ENCODE measurements around the gene SHBG. TPM values are rescaled to one million over a fixed set of nuclear protein-coding genes. Genes with fewer than 3 reads are reported as not detected.

Gene SHBG
- polyA plus RNA-seq, 6 donors from 2014 or later = not detected

DNA sequence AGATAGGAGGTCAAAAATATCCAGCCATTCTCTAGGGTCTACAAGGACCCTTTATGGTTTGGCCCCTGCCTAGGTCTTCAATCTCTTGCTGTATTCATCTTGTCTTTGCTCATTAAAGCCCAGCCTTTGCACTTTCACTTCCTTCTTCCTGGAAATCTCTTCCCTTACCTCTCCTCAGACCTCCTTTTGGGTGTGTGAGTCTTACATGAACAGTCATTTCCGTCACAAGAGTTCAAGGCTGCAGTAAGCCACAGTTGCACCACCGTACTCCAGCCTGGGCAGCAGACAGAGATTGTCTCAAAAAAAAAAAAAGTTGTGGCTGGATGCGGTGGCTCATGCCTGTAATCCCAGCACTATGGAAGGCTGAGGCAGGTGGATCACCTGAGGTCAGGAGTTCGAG is 14.8 kb downstream of the SHBG start:
- Mint-ChIP-seq H3K27ac (peak overlapping the region in 1 of 6 donors; percentile 13), H3K9me3 (peaks cover 0 to 4% (median 0%) of the 10 kb centered on the region in 7 donors), H3K36me3 (no peaks in the 10 kb centered on the region), H3K4me1 (peaks cover 6 to 14% (median 7%) of the 10 kb centered on the region in 3 donors), H3K27me3 (peaks cover under 1 to 27% (median 14%) of the 10 kb centered on the region in 3 donors), H3K4me3 (peak overlapping the region in 1 of 8 donors; percentile 51)
- DNase-seq (no peak), ATAC-seq (ENCODE audit: low read depth in 2 of 2) (peak; percentile 40 to 47)

DNA sequence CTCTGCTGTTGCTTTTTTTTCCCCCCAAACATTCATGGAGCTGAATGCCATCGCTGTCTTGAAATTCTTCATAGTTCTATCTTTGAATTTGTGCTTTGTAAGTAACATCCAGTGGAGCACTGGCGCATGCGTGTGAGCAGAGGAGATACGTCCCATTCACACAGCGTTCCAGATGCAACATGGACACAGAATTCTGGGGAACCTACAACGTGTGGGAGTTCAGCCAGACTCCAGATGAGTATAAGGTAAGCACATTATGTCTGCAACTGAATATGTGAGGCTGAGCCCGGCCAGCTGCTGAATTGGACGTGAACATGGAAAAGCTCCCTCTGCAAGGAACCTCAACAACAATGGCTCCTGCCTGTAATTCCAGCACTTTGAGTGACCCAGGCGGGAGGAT is 16.5 kb downstream of the SHBG start:
- ATAC-seq (ENCODE audit: low read depth in 2 of 2) (no peak), DNase-seq (no peak)
- Mint-ChIP-seq H3K27ac (no peak overlapping the region), H3K4me3 (no peak overlapping the region), H3K27me3 (peaks cover 10 to 44% (median 30%) of the 10 kb centered on the region in 3 donors), H3K36me3 (no peaks in the 10 kb centered on the region), H3K4me1 (peaks cover 22 to 27% (median 23%) of the 10 kb centered on the region in 3 donors), H3K9me3 (peaks cover 0 to 4% (median 0%) of the 10 kb centered on the region in 7 donors)

DNA sequence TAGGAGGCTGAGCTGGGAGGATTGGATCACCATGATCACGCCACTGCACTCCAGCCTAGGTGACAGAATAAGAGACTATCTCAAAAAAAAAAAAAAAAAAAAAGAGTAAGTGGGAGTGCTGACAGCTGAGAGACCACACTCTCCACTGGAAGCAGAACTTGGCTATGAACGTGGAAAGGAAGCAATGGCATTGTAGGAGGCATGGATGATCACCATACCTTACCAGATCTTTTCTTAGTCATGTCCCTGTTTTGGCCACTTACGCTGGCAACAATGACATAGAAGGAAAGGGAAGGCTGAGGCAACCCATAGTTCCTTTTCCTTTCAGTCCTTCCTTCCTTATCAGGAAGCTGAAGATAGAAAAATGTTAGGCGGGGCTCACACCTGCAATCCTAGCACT is 17.1 kb downstream of the SHBG start:
- Mint-ChIP-seq H3K27ac (no peak overlapping the region), H3K4me1 (peaks cover 23 to 27% (median 23%) of the 10 kb centered on the region in 3 donors)

DNA sequence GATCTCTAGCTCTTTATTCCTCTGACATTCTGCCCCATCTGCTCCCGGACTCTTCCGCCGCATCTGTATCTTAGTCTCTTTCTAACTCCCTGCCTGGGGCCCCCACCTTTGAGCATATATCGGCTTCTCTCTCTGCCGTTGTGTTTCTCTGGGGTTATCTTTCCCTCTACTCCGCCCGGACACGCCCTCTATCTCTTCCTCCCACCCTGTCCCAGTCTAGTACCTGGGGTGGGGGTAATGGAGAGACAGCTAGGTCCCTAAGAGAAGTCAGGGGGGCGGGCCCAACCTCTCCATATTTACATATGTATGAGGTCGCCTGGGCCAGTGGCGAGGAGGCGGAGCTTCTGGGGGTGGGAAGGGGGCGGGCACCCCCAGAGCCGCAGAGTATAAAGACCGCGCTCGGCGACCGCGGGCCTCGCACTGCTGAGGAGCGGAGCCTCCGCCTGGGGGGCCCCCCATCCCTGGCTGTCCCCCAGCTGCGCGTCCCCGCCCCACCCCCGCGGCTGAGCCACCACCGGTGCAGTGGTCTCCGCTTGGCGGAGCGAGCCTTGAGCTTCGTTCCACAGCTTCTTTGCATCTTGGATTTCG is 20.7 kb downstream of the SHBG start, which contains the start of gene ATP1B2:
ATP1B2 (plus strand) TSS at position 418 of the 588 bp plus-strand sequence. CDS start 593 bp downstream, outside the sequence.
- H3K27ac Mint-ChIP-seq = peak within 1 kb of the TSS in 5 of 6 donors; percentile 46 to 88 (median 61)
- H3K4me3 Mint-ChIP-seq = peak within 1 kb of the TSS; percentile 84 to 96 (median 90)
- H3K4me1 Mint-ChIP-seq = peaks cover 17 to 22% (median 20%) of the 10 kb centered on the region in 3 donors
- no peaks in the 10 kb centered on the region for H3K9me3 Mint-ChIP-seq
- ATAC-seq (ENCODE audit: low read depth in 2 of 2) (peak; percentile 91 to 92), DNase-seq (peak; percentile 68)
- peaks cover 21 to 69% (median 67%) of the 10 kb centered on the region in 3 donors for H3K27me3 Mint-ChIP-seq
- no peaks in the 10 kb centered on the region for H3K36me3 Mint-ChIP-seq

More for the DNA sequence above, 17.1 kb downstream of the SHBG start:
- DNase-seq (no peak), ATAC-seq (ENCODE audit: low read depth in 2 of 2) (no peak)
- Mint-ChIP-seq H3K27me3 (peaks cover 10 to 48% (median 35%) of the 10 kb centered on the region in 3 donors), H3K9me3 (no peaks in the 10 kb centered on the region), H3K4me3 (peak overlapping the region in 1 of 8 donors; percentile 40), H3K36me3 (no peaks in the 10 kb centered on the region)

DNA sequence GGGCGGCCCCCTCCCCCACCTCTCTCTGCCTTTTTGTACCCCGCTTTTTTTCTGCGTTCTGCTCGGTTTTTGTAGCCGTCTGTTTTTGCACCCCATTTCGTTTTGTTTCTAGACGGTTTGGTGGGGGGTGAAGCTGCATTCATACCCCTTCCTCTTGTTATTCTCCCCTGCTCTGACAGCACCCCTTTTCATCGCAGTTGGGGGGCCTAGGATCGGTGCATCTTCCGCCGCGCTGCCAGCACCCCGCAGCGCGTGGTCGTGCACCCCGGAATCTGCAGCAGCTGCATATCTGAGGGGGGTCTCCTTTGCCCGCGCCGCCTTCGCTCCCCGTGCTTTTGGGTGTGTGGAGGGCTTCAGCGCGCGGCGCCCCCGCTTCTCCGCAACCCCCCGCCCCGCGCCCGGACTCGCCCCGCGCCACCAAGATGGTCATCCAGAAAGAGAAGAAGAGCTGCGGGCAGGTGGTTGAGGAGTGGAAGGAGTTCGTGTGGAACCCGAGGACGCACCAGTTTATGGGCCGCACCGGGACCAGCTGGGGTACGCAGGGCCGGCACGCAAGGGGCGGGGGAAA is 21.2 kb downstream of the SHBG start:
- H3K27ac Mint-ChIP-seq = peak overlapping the region in 2 of 6 donors; percentile 46 to 68
- ATAC-seq (ENCODE audit: low read depth in 2 of 2) (peak in 1 of 2 donors; percentile 3), DNase-seq (no peak)
- no peaks in the 10 kb centered on the region for H3K9me3 Mint-ChIP-seq
- no peaks in the 10 kb centered on the region for H3K36me3 Mint-ChIP-seq
- peaks cover 17 to 22% (median 19%) of the 10 kb centered on the region in 3 donors for H3K4me1 Mint-ChIP-seq
- peaks cover 21 to 65% (median 62%) of the 10 kb centered on the region in 3 donors for H3K27me3 Mint-ChIP-seq
- peak overlapping the region; percentile 82 to 96 (median 86) for H3K4me3 Mint-ChIP-seq

DNA sequence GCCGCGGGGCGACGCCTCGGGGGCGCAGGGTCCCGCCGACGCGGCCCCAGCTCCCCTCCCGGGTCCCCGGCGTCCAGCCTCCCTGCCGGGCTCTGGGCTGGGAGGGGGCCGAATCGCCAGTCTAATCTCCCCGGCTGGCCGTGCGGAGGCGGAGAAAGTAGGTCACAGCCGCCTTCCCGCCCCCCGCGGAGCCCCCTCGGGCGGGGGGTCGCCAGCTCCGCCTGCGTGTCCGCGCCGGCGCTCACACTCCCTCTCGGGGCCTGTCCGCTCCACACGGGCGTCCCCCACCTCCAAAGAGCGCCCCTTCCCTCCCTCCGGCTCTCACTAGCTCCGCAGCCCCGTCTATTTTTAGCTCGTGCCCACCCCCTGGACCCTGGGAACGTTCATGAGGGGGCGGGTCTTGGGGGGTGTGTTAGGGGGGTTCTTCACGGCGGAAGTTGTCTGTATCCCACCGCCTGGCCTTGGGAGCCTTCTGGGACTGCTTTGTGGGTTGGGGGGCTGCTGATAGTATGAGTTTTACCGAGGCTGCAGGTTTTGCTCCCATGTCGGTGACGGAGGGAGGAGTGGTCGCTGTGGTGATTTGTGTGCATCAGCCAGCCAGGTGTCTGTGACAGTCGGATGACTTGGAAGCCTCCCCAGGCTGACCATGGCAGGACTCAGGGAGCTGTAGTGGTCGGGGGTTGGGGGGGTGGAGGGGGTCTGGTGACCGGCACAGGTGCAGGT is 21.9 kb downstream of the SHBG start:
- H3K4me3 Mint-ChIP-seq = peak overlapping the region in 7 of 8 donors; percentile 39 to 90 (median 68)
- peaks cover 21 to 58% (median 55%) of the 10 kb centered on the region in 3 donors for H3K27me3 Mint-ChIP-seq
- no peak for DNase-seq
- no peaks in the 10 kb centered on the region for H3K36me3 Mint-ChIP-seq
- no peaks in the 10 kb centered on the region for H3K9me3 Mint-ChIP-seq
- H3K4me1 Mint-ChIP-seq = peaks cover 17 to 22% (median 18%) of the 10 kb centered on the region in 3 donors
- ATAC-seq (ENCODE audit: low read depth in 2 of 2) = no peak
- peak overlapping the region in 1 of 6 donors; percentile 49 for H3K27ac Mint-ChIP-seq

DNA sequence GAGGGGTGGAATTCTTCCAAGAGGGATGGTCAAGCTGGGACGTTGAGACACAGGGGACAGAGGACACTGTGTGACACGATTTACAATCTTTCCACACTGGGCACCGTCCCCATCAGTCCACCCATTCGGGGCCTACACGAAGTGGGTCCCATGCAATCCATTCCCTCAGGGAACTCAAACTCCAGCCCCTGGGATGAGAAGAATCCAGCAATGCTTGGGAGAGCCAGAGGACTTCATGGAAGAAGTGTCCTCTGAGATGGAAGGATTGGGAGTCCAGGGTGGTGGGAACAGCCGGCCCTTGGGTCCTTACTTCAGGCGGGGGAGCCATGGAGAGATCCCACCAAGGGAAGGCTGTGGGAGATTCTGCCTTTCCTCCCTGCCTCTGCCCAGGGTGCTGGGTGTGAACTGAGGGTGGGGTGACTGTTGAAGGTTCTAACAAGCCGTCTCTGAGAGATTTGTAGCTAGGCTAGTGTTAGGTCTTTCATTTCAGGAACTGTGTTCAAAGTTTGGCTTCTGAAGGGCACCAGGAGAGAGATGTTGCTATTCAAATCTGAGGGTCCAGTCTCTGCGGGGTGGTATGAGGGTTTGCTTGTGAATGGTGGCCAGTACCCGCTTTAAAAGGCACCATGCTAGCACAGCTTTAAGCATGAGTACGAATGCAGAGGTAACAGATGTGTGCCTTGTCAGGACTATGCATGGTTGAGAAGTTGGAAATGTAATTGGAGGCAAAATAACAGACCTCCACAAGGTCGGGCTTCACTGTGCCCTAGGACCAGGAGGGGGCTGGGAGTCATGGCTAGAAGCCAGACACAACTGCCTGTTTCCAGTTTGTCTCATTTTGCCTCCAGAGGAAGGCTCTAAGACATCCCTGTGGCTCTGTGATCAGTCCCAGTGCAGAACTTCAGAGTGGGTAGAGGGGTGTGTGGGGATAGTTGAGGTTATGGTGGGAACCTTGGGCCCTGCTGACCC is 22.7 kb downstream of the SHBG start:
- no peaks in the 10 kb centered on the region for H3K9me3 Mint-ChIP-seq
- peaks cover 21 to 57% (median 50%) of the 10 kb centered on the region in 3 donors for H3K27me3 Mint-ChIP-seq
- no peaks in the 10 kb centered on the region for H3K36me3 Mint-ChIP-seq
- ATAC-seq (ENCODE audit: low read depth in 2 of 2) (no peak), DNase-seq (no peak)
- H3K4me1 Mint-ChIP-seq = peaks cover 17 to 26% (median 18%) of the 10 kb centered on the region in 3 donors
- peak overlapping the region in 6 of 8 donors; percentile 37 to 90 (median 69) for H3K4me3 Mint-ChIP-seq
- peak overlapping the region in 1 of 6 donors; percentile 49 for H3K27ac Mint-ChIP-seq

DNA sequence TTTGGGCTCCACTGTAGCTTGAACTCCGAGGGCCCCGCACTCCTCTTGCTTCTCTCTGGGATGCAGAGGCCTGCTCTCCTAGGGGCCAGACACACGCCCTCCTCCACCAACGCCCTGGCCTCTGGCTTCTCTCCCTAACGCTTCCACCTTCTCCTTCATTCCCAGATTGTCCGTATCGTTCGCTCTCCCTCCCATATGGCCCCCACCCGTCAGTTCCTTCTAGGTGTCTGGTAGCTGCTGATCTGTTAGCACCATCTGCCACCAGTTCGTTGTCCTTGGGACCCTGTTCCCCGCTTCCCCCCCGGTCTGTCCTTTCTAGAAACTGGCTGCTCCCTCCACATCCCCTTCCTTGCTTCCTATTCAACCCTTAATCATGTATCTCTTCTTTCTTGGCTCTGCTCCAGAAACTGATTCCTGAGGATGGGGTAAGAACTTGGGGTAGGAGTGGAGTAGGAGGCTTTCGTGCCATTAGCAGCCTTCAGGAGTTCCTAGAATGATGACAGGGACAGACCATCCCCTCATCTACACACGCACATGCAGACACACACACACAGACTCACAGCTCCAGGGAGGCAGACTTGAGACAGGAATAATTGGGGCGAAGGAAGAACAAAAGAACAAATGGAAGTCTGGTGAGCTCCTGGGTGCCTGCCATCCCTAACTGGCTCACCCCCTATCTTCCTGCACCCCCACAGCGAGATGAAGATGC is 25.1 kb downstream of the SHBG start:
- H3K4me3 Mint-ChIP-seq = peak overlapping the region in 1 of 8 donors; percentile 64
- peaks cover 14 to 23% (median 14%) of the 10 kb centered on the region in 3 donors for H3K4me1 Mint-ChIP-seq
- H3K27ac Mint-ChIP-seq = peak overlapping the region in 2 of 6 donors; percentile 5 to 18
- DNase-seq = no peak
- H3K36me3 Mint-ChIP-seq = no peaks in the 10 kb centered on the region
- no peaks in the 10 kb centered on the region for H3K9me3 Mint-ChIP-seq
- ATAC-seq (ENCODE audit: low read depth in 2 of 2) = no peak
- H3K27me3 Mint-ChIP-seq = peaks cover 18 to 53% (median 38%) of the 10 kb centered on the region in 3 donors

DNA sequence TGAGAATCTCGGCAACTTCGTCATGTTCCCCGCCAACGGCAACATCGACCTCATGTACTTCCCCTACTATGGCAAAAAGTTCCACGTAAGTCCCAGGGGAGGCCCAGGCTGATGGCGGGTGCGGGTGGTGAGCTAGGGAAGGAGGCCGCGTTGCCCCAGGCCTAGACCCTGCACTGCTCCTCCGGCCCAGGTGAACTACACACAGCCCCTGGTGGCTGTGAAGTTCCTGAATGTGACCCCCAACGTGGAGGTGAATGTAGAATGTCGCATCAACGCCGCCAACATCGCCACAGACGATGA is 25.6 kb downstream of the SHBG start:
- no peak for DNase-seq
- peak in 1 of 2 donors; percentile 21 for ATAC-seq (ENCODE audit: low read depth in 2 of 2)
- no peaks in the 10 kb centered on the region for H3K36me3 Mint-ChIP-seq
- H3K4me3 Mint-ChIP-seq = no peak overlapping the region
- peaks cover 9 to 18% (median 9%) of the 10 kb centered on the region in 3 donors for H3K4me1 Mint-ChIP-seq
- H3K27ac Mint-ChIP-seq = no peak overlapping the region
- H3K9me3 Mint-ChIP-seq = no peaks in the 10 kb centered on the region
- peaks cover 13 to 48% (median 33%) of the 10 kb centered on the region in 3 donors for H3K27me3 Mint-ChIP-seq

DNA sequence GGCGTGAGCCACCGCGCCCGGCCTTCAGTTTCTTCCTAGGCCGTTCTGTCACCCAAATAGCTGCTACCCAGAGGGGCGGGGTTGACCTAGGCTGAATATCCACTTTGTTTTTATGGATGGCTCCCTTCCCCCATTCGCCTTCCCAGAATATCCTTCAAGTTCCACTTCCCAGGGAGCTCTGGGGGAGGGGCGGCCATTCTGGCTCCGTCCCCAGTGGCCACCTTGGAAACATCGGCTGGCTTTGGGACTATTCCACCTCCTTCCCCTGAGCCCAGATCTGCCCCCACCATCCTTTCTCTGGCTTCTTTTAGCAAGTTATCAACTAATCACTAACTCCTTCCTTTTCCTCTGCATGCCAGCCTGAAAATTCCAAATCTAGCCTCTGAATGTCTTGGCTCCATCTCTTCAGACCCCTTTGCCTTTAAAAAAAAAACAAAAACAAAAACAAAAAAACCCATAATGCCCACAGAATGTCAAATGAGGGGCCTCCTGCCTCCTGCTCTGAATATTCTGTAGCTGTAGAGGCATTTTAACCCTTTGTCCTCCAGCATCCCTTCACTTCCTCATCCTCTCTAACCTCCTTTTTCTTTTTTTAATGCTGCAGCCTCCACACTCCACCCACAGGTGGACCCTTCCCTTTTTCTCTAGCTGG is 27.1 kb downstream of the SHBG start:
- peak overlapping the region in 1 of 6 donors; percentile 49 for H3K27ac Mint-ChIP-seq
- H3K36me3 Mint-ChIP-seq = no peaks in the 10 kb centered on the region
- DNase-seq (no peak), ATAC-seq (ENCODE audit: low read depth in 2 of 2) (no peak)
- no peak overlapping the region for H3K4me3 Mint-ChIP-seq
- no peaks in the 10 kb centered on the region for H3K9me3 Mint-ChIP-seq
- H3K4me1 Mint-ChIP-seq = peaks cover 0 to 8% (median under 1%) of the 10 kb centered on the region in 3 donors
- peaks cover 11 to 33% (median 18%) of the 10 kb centered on the region in 3 donors for H3K27me3 Mint-ChIP-seq

DNA sequence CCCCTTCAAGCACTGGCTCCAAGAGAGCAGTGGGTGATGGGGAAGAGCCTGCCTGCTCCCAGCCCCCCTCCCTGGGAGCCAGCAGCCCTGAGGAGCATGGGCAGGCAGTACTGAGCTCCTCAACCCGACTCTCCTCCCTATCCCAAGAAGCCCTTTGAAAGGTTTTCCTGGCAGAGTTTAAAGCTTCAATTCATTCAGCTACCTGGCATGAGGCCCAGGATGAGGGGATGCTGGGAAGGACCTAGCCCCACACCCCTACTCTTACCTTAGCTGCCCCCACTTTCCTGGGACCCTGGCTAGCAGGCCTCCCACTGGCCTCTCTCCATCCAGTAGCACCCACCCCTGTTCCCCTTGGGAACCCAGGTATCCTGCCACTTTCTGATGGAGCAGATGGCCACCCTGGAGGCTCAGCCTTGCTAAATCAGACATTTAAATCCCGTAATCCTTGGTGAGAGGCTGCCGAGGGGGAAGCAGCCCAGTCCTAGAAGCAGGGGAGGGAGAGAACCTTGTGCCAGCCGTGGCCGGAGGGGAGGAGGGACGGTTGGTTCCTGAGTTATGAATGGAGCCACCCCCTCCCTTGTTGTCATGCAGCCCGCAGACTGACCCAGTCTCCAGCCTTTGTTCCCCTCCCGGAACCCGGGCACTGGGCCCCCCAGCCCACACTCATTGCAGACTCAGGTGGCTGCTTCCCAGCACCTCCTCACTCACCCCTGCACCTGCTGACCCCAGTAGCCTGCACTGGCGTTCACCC is 37.9 kb downstream of the SHBG start:
- Mint-ChIP-seq H3K4me3 (no peak overlapping the region), H3K9me3 (no peaks in the 10 kb centered on the region), H3K4me1 (peaks cover 0 to 1% (median 0%) of the 10 kb centered on the region in 3 donors), H3K36me3 (peaks cover 4 to 11% of the 10 kb centered on the region in 2 donors), H3K27ac (peak overlapping the region in 1 of 6 donors; percentile 30), H3K27me3 (no peaks in the 10 kb centered on the region)
- ATAC-seq (ENCODE audit: low read depth in 2 of 2) = no peak
- DNase-seq = no peak

Measured in naive B cell (primary cell).